Erythroblast (primary cell): ENCODE data around the gene NEURL2.

Experiments used
- DNase-seq, 2 experiments: peaks; one replicate each; lab custom pipeline; 2025; lab: John Stamatoyannopoulos, UW
- GATA1 ChIP-seq: IDR thresholded peaks from 2 replicates; pipeline ENCODE4 v1.6.1; 2011; ENCODE audit warnings: low read depth, mild to moderate bottlenecking, control low read depth, low read length, moderate library complexity
- POLR2A ChIP-seq: IDR thresholded peaks from 2 replicates; pipeline ENCODE4 v1.6.1; 2011; ENCODE audit warnings: mild to moderate bottlenecking, low read length

NEURL2 gene

GRCh38 chr20:45860560-45861220 lies 30.3 kb downstream of the NEURL2 start:
- no peak for DNase-seq
- no peak for TF ChIP-seq POLR2A
- no peak for TF ChIP-seq GATA1

DNA sequence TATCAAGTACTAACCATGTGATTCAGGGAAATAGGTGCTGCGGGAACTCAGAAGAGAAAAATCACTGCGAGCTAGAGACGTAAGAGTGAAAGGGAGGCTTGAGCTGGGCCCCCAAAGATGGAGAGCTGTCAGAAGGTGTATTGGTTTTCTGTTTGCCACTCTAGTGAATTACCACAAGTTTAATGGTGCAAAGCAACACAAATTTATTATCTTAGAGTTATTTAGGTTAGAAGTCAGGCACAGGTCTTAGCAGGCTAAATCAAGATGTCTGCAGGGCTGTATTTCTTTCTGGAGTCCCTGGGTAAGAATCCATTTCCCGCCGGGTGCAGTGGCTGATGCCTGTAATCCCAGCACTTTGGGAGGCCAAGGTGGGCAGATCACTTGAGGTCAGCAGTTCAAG lies 31.1 kb downstream of the NEURL2 start:
- no peak for DNase-seq
- TF ChIP-seq POLR2A = no peak
- no peak for TF ChIP-seq GATA1

GRCh38 chr20:45857882-45858216 lies 33.2 kb downstream of the NEURL2 start:
- no peak for DNase-seq
- TF ChIP-seq POLR2A (no peak), GATA1 (no peak)

DNA sequence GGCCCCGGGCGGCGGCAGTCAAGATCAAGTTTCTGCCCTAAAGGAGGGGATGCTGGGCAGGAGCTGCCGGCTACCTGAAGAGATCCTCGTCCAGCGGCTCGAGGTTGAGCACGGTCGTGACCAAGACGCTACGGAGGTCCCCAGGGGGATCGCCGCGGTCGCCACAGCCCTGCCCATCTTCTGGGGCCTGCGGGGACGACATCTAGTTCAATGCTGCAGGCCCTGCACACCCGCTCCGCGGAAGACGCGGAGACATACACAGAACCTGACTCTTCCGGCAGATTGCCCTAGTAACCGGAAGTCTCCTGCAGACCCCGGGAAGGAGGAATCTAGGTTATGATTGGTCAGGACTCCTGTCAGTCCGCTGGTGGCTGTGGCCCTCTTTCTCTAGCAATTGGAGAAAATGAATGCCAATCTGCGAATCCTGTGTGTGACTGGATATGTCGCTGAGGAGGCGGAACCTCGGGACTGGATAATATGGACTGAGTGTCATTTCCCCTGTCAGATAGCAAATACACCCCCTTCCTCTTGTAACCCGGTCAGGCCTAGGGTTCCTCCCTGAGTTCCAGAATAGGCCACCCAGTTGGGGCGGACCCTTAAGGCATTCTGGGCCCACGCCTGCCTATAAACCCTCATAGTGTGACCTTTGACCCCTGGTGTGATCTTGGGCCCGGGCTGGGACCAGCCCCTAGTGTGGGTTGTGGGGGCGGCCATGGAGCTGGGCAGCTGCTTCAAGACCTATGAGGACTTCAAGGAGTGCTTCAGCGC lies 33.7 kb downstream of the NEURL2 start, which contains the start of the genes ACOT8 and ZSWIM3:
Gene ACOT8 (minus strand): TSS at position 279 of the 768 bp plus-strand sequence. CDS start 77 bp downstream, at position 202.
Gene ZSWIM3 (plus strand): TSS at position 501 of the 768 bp plus-strand sequence. CDS start 212 bp downstream, at position 713.
- TF ChIP-seq POLR2A (peak; percentile 94), GATA1 (no peak)
- DNase-seq = peak; percentile 99 to 100

- TF ChIP-seq POLR2A (no peak), GATA1 (no peak)
- no peak for DNase-seq
Measured at GRCh38 chr20:45853484-45853883, 37.5 kb downstream of the NEURL2 start.

- DNase-seq = peak; percentile 36 to 57
- no peak for TF ChIP-seq GATA1
- TF ChIP-seq POLR2A = no peak
Measured at GRCh38 chr20:45852326-45852725, 38.7 kb downstream of the NEURL2 start.

GRCh38 chr20:45851501-45851900 lies 39.5 kb downstream of the NEURL2 start:
- no peak for DNase-seq
- TF ChIP-seq POLR2A = no peak
- no peak for TF ChIP-seq GATA1

DNA sequence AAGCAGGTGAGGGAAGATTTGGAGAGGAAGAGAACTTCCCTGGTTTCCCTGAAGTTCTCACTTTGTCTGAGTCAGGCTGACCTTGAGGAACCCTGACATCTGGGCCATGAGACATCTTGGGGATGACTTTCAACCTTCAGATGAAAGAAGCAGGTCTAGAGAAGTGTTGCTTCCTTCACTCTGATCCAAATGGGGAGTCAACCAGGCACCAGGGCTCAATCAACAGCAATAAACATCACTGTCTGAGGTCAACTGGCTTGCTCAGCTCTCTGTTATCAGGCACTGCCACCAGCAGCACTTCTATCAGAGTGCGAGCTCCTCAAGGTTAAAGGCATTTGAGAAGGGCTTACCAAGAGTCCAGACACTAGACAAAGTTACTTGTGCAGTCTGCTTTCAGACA lies 40.1 kb downstream of the NEURL2 start:
- peak; percentile 91 to 94 for DNase-seq
- TF ChIP-seq GATA1 (peak; percentile 12), POLR2A (peak; percentile 28)

GRCh38 chr20:45850238-45850637 lies 40.8 kb downstream of the NEURL2 start:
- TF ChIP-seq GATA1 (no peak), POLR2A (no peak)
- DNase-seq = peak in 1 of 2 experiments; percentile 21

- no peak for DNase-seq
- TF ChIP-seq POLR2A = no peak
- no peak for TF ChIP-seq GATA1
Measured at GRCh38 chr20:45848969-45849582, 41.9 kb downstream of the NEURL2 start.

DNA sequence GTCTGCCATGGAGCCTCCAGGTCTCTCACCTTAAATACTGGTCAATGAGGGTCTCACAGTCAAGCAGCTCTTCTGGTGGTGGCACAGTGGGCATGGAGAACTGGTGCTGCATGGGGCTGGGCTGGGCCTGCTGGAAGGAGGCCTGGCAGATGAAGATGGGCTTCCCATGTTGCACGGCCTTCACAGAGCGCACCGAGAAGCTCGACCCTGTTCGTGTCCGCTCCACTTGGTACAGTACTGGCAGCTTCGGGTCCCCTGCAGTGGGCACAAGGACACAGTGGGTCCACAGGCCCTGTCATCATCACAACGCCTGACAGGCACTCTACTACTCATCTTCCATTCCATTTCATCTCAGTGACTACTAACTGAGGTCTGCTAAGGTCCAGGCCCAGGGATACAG lies 42.6 kb downstream of the NEURL2 start:
- no peak for DNase-seq
- TF ChIP-seq GATA1 (no peak), POLR2A (no peak)

DNA sequence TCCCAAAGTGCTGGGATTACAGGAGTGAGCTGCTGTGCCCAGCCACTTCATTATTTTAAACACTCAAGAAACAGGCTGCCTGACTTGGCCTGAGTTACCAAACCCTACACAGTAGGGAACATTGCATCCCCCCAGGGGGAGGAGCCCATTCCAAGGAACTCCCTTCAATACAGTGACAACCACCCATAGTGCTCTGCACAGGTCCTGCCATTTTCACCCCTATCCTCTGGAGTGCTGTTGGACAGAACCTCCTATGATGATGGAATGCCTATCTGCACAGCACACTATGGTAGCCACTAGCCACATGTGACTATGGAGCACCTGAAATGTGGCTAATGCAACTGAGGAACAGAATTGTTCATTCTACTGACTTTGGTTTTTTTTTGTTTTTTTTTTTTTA lies 45.6 kb downstream of the NEURL2 start:
- TF ChIP-seq GATA1 = no peak
- no peak for TF ChIP-seq POLR2A
- DNase-seq = no peak

DNA sequence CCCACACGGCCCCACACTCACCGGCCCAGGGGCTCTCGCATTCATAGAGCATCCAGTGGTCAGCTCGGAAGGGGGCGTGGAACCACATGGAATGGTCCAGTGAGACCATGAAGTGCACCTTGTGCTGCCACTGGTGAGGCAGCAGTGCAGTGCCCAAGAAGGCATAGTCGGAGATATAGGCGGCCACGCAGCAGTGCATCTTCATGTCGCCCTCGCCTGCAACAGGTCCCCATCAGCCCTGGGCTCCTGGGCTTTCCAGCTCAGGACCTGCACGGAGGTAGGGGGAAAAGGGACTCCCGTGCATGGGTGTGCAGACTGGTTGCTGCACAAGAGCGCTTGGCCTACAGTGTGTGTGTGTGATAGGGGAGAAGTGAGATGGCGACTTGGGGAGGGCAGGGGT lies 47.5 kb downstream of the NEURL2 start:
- DNase-seq = no peak
- TF ChIP-seq GATA1 (no peak), POLR2A (no peak)

DNA sequence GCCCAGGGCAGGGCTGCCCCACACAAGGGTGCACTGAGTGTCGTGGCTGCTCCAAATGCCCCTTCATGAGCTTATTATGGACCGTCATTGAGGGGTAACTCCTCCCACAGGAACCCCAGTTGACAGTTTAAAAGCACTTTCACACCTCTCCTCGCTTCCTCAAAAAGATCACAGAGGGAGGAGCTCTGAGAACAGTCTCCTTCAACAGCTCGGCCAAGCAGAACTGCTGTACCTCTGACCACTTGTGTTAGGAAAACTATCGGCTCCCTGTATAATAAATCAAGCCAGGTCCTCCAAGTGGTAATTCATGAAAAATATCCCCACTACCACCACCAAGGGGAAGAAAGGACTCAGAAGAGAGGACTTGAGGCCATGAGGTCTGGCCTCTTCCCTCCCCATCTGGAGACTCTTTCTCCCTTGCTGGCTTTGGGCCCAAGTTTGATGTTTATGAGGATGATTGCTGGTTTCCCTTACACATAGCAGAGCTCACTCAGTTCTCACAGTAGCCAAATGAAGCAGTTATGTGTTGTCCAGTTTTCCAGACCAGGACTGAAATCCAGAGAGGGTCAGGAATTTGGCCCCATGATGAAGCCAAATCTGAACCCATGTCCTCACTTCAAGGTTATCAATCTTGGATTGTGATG lies 48.7 kb downstream of the NEURL2 start:
- TF ChIP-seq POLR2A (no peak), GATA1 (no peak)
- DNase-seq = no peak
